Measurements from ENCODE around the gene THSD1. TPM values are rescaled to one million over a fixed set of nuclear protein-coding genes. Genes with fewer than 3 reads are reported as not detected.

The THSD1 gene
- total and polyA plus RNA-seq, 10 of the 15 experiments (the other 5 are each of a cell fraction or from before 2014, with no cell fraction given): 0.03 to 0.20 (median 0.13) TPM; not detected in 2

DNA sequence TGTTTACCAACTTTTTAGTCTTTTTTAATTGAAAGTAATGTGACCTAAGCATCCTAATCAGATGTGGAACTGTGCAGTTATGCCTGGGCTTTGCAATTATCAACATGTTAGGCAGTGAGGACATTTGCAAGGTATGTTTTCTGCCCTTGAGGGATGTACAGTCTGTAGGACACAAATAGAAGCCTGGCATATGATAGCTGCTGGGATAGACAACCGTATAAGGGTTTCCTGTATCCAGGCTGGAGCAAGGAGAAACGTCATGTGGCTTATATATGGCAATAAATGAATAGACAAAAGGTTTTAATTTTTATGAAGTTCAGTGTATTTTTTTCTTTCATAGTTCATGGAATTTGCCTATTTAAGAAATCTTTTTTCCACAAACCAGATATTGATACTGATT lies 46.5 kb upstream of the THSD1 start (continued):
- TF ChIP-seq ESRRA (IDR thresholded peaks at IDR 0.05; ENCODE audit: low read length): no peak
- TF ChIP-seq TCF12 (IDR thresholded peaks at IDR 0.05; ENCODE audit: low read depth, low read length): no peak
- no peak for TF ChIP-seq ATF2 (IDR thresholded peaks at IDR 0.05; ENCODE audit: low read length)
- TF ChIP-seq SMC3 (IDR thresholded peaks at IDR 0.05; ENCODE audit: borderline replicate concordance, low read length): no peak

DNA sequence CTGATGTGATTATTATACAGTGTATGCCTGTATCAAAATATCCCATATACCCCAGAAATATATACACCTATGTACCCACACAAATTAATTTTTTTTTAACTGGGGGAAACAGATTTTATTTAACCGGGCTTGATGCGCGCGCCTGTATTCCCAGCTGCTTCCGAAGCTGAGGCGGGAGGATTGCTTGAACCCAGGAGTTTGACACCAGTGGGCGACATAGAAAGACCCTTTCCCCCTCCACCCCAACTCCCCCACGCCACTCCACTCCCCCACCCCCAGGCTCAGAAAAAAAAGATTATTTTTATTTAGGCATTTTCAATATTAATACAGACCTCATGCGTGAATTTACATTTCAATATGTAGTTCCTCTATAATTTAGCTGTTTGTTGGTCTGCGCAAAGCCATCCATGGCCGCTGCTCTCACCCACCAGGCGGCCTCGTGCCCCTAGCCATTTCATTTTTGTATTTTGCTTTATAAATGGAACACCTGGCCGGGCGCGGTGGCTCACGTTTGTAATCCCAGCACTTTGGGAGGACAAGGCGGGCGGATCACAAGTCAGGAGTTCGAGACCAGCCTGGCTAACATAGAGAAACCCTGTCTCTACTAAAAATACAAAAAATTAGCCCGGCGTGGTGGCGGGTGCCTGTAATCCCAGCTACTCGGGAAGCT lies 45.3 kb upstream of the THSD1 start:
- H3K9me3 ChIP-seq (replicated peaks; ENCODE audit: control insufficient read depth, insufficient read depth, low read length): no peaks in the 10 kb centered on the region; the same call in 2 of the 3 replicates
- ChIA-PET RAD21 (ENCODE audit: unreplicated experiment) (interaction anchor here (0.6 to 4.4 kb wide), 15 partner anchors 8 to 636 kb away, joined by 3 to 34 read pairs (median 4); partner anchors contain the start of gene ALG11), CTCF (interaction anchor here (0.5 to 5.3 kb wide), 44 partner anchors 8 to 701 kb away, joined by 3 to 82 read pairs (median 4); partner anchors contain the start of genes ALG11 and SUGT1), POLR2A (interaction anchor here (1.6 kb wide), 1 partner anchor 257 kb away, joined by 4 read pairs; no protein-coding TSS in a partner anchor), SMC1A (ENCODE audit: uncharacterized antibody, unreplicated experiment) (interaction anchor here (0.6 to 6.1 kb wide), 11 partner anchors 9 to 556 kb away, joined by 3 to 46 read pairs (median 4); no protein-coding TSS in a partner anchor)
- no peak overlapping the region for H3K9ac ChIP-seq (ENCODE audit: control insufficient read depth, insufficient read depth, low read length)
- FAIRE-seq (no peak), DNase-seq (ENCODE audit: low read depth, low spot score) (no peak), ATAC-seq (no peak)
- H4K20me1 ChIP-seq (ENCODE audit: control insufficient read depth, insufficient read depth): peaks cover 2% of the 10 kb centered on the region; the same call in 1 of the 2 replicates
- peak overlapping the region; percentile 51; the same call in 1 of the 2 replicates for H3K4me2 ChIP-seq (ENCODE audit: control insufficient read depth, insufficient read depth)
- intact Hi-C loops (cut with micrococcal nuclease; ENCODE audit: unreplicated experiment) (loop anchor here (5.0 to 10.0 kb wide), 4 partner anchors 201 to 636 kb away; partner anchors contain the start of genes ALG11, ATP7B and SUGT1), in situ Hi-C loops (cut with MboI) (loop anchor here (10.0 kb wide), 2 partner anchors 204 to 436 kb away; partner anchors contain the start of genes ALG11, ATP7B and SUGT1)
- no peaks in the 10 kb centered on the region for H3K27me3 ChIP-seq (replicated peaks in 1 of 2; ENCODE audit: control insufficient read depth in 2 of 2, insufficient read depth in 2 of 2, low read length in 1 of 2)
- BruUV-seq (replicated peaks): no TSS peak
- H3K79me2 ChIP-seq (ENCODE audit: control insufficient read depth, insufficient read depth, low read length): peaks cover 40% of the 10 kb centered on the region
- no peak overlapping the region for H2AFZ ChIP-seq (ENCODE audit: control insufficient read depth, low read depth, low read length)
- H3K36me3 ChIP-seq (ENCODE audit: control insufficient read depth in 2 of 2, insufficient read depth in 2 of 2, low read length in 1 of 2): no peaks in the 10 kb centered on the region
- no peak overlapping the region for H3K27ac ChIP-seq (ENCODE audit: control insufficient read depth, insufficient read depth)
- 84% methylated on average over 23 of the region's 24 CpGs for WGBS (ENCODE audit: insufficient coverage, insufficient replicate concordance, low lambda C conversion rate, missing lambda C conversion rate)
- peaks cover 14% of the 10 kb centered on the region for H3K4me1 ChIP-seq (ENCODE audit: control insufficient read depth, insufficient read depth, low read length)
- no peak overlapping the region for H3K4me3 ChIP-seq
- TF ChIP-seq NR2C2 (IDR thresholded peaks at IDR 0.05; ENCODE audit: borderline replicate concordance, control insufficient read depth, insufficient read length, low read depth): no peak
- TF ChIP-seq WRNIP1 (IDR thresholded peaks at IDR 0.05; ENCODE audit: borderline replicate concordance, low read depth, low read length): no peak
- TF ChIP-seq ZNF207 (IDR thresholded peaks at IDR 0.05; ENCODE audit: borderline replicate concordance): no peak
- no peak for TF ChIP-seq SIN3A (IDR thresholded peaks at IDR 0.05; ENCODE audit: low read depth, low read length)
- TF ChIP-seq TARDBP (IDR thresholded peaks at IDR 0.05; ENCODE audit: borderline replicate concordance): no peak
- TF ChIP-seq, protein P1, sequence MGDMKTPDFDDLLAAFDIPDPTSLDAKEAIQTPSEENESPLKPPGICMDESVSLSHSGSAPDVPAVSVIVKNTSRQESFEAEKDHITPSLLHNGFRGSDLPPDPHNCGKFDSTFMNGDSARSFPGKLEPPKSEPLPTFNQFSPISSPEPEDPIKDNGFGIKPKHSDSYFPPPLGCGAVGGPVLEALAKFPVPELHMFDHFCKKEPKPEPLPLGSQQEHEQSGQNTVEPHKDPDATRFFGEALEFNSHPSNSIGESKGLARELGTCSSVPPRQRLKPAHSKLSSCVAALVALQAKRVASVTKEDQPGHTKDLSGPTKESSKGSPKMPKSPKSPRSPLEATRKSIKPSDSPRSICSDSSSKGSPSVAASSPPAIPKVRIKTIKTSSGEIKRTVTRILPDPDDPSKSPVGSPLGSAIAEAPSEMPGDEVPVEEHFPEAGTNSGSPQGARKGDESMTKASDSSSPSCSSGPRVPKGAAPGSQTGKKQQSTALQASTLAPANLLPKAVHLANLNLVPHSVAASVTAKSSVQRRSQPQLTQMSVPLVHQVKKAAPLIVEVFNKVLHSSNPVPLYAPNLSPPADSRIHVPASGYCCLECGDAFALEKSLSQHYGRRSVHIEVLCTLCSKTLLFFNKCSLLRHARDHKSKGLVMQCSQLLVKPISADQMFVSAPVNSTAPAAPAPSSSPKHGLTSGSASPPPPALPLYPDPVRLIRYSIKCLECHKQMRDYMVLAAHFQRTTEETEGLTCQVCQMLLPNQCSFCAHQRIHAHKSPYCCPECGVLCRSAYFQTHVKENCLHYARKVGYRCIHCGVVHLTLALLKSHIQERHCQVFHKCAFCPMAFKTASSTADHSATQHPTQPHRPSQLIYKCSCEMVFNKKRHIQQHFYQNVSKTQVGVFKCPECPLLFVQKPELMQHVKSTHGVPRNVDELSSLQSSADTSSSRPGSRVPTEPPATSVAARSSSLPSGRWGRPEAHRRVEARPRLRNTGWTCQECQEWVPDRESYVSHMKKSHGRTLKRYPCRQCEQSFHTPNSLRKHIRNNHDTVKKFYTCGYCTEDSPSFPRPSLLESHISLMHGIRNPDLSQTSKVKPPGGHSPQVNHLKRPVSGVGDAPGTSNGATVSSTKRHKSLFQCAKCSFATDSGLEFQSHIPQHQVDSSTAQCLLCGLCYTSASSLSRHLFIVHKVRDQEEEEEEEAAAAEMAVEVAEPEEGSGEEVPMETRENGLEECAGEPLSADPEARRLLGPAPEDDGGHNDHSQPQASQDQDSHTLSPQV (IDR thresholded peaks at IDR 0.05): no peak
- TF ChIP-seq SMC3 (IDR thresholded peaks at IDR 0.05; ENCODE audit: borderline replicate concordance, low read length): no peak
- TF ChIP-seq POLR2A (IDR thresholded peaks at IDR 0.05; ENCODE audit: low read depth, low read length): no peak
- no peak for TF ChIP-seq NKRF (conservative IDR thresholded peaks at IDR 0.05)
- TF ChIP-seq TCF7 (IDR thresholded peaks at IDR 0.05; ENCODE audit: borderline replicate concordance): no peak
- no peak for TF ChIP-seq ZZZ3 (IDR thresholded peaks at IDR 0.05; ENCODE audit: control insufficient read depth, insufficient read length, low read depth)
- no peak for TF ChIP-seq SREBF1 (IDR thresholded peaks at IDR 0.05; ENCODE audit: low read length)
